Pancreas (tissue), 10 donors: ENCODE measurements around the gene TACR2. TPM values are rescaled to one million over a fixed set of nuclear protein-coding genes. Genes with fewer than 3 reads are reported as not detected.
A peak's percentile ranks its signal among the peaks of the same experiment; 100 is the strongest.

Experiments
- ATAC-seq, 4 donors: fragments of 200-7000 bp; cut with Tn5 transposase; one replicate each; pipeline versions ENCODE4 v1.8.0 to v1.9.1; 2020; ENCODE audit warnings: mild to moderate bottlenecking in 4 of 4, moderate library complexity in 4 of 4
- DNase-seq, 6 donors: peaks; one replicate each; pipeline ENCODE4 v3.0.0-alpha.2; 2020
- FAIRE-seq: peaks from 2 replicates; lab custom pipeline; 2012; peaks lifted over from hg19 to GRCh38; lab: Jason Lieb, UNC
- H3K27ac ChIP-seq, 4 donors: fragments of 200-600 bp; sonication (generic); 1 replicate in 3 of 4; 2 replicates in 1 of 4; pipeline versions ENCODE4 v1.5.0 to v1.8.0; 2020
- H3K27me3 ChIP-seq, 4 donors: fragments of 200-600 bp; one replicate each; pipeline ENCODE4 v1.8.0; 2021
- H3K36me3 ChIP-seq, 3 donors: fragments of 200-600 bp; sonication (generic) in 1 of 3; one replicate each; pipeline versions ENCODE4 v1.5.0 to v1.8.0; 2020 to 2021
- H3K4me1 ChIP-seq, 3 donors: fragments of 200-600 bp; one replicate each; pipeline ENCODE4 v1.8.0; 2021
- H3K4me3 ChIP-seq, 4 donors: fragments of 200-600 bp; sonication (generic) in 2 of 4; one replicate each; pipeline versions ENCODE4 v1.5.0 to v1.8.0; 2020 to 2021
- H3K9me3 ChIP-seq, 4 donors: fragments of 200-600 bp; one replicate each; pipeline ENCODE4 v1.8.0; 2021
- WGBS, 2 donors: extraction: QIAGEN DNeasy Blood & Tissue Kit; methylation state at CpG; one replicate each; pipeline ENCODE4 v1.1.7; 2013; 5-methylcytosine and 5-hydroxymethylcytosine counted together
- intact Hi-C, 3 donors: fragments of 100-400 bp; cut with DNase I; formaldehyde crosslinking; loops; one replicate each; pipeline versions ENCODE4 v1.11.1 to v1.14.2; 2022
- polyA plus RNA-seq, 2 donors: library from polyadenylated mRNA; stranded (reverse); fragments of 200-250 nt; gene quantifications; one replicate each; pipeline ENCODE4 v1.2.3, GENCODE V29; 2013
- total RNA-seq, 6 donors: library from RNA; stranded (reverse); fragmentation: NEBNext Ultra II Directional in 4 of 6; extraction: Animal tissue kit (Norgen Biotek cat#: 25700) in 4 of 6; gene quantifications; one replicate each; pipeline versions ENCODE4 v1.2.1 to v1.2.4, GENCODE V29; 2021 to 2023
- TF ChIP-seq, protein P1 (sequence below), 4 donors: fragments of 200-600 bp; sonication (generic) in 3 of 4; IDR thresholded peaks; one replicate each; pipeline versions ENCODE4 v1.5.0 to v1.8.0; 2021; ENCODE audit warnings: antibody characterized with exemption in 4 of 4
- donor health status: healthy with polysubstance abuse.
- donor health status: DM: no; HTN: no; CAD: no; lungs with moderate emphysema.
- donor health status: DM: no; HTN: no; CAD: no.
- donor health status: control.
- donor health status: control.
- donor health status: Bipolar disorder and iron deficiency.
- donor health status: DM: yes; HTN: yes; CAD: no.
- donor health status: DM: no; HTN: no; CAD: no.
- donor health status: DM: no; HTN: no; CAD: no.
- donor health status: DM: yes; HTN: yes; CAD: no.

Gene TACR2
- total and polyA plus RNA-seq, 8 donors, result 0.12 to 0.28 (median 0.15) TPM; not detected in 2

DNA sequence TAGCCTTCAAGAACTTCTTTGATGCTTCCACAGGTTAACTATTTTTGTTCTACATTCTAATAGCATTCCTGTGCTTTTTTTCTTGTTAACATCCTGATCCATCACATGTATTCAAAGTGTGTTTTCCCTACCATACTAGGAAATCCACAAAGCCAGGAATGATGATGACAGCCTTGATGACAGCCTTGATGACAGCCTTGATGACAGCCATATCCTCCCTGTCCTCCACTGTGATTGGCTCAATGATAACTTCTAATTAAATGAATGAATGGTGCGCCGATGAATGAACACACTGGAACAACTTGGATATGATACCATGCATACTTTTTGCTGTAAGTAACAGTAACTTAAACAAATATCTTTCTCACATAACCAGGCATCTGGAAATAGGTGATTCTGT lies 8.3 kb upstream of the TACR2 start:
- TF ChIP-seq, protein P1, sequence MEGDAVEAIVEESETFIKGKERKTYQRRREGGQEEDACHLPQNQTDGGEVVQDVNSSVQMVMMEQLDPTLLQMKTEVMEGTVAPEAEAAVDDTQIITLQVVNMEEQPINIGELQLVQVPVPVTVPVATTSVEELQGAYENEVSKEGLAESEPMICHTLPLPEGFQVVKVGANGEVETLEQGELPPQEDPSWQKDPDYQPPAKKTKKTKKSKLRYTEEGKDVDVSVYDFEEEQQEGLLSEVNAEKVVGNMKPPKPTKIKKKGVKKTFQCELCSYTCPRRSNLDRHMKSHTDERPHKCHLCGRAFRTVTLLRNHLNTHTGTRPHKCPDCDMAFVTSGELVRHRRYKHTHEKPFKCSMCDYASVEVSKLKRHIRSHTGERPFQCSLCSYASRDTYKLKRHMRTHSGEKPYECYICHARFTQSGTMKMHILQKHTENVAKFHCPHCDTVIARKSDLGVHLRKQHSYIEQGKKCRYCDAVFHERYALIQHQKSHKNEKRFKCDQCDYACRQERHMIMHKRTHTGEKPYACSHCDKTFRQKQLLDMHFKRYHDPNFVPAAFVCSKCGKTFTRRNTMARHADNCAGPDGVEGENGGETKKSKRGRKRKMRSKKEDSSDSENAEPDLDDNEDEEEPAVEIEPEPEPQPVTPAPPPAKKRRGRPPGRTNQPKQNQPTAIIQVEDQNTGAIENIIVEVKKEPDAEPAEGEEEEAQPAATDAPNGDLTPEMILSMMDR (IDR thresholded peaks at IDR 0.05), result no peak
- H3K36me3 ChIP-seq, result no peaks in the 10 kb centered on the region
- H3K9me3 ChIP-seq, result no peaks in the 10 kb centered on the region
- H3K4me3 ChIP-seq, result no peak overlapping the region
- WGBS, 2 donors, result 96 to 99% methylated on average over 2 of the region's 2 CpGs
- intact Hi-C loops, result loop anchor here in 2 of 3 donors (5.0 to 10.0 kb wide), 2 partner anchors 82 to 220 kb away; no protein-coding TSS in a partner anchor
- no peaks in the 10 kb centered on the region for H3K27me3 ChIP-seq
- ATAC-seq (no peak), FAIRE-seq (no peak), DNase-seq (no peak)
- peak overlapping the region in 2 of 4 donors; percentile 53 to 65 for H3K27ac ChIP-seq
- peaks cover 0 to 6% (median 4%) of the 10 kb centered on the region in 3 donors for H3K4me1 ChIP-seq

- Histone ChIP-seq H3K27ac (no peak overlapping the region), H3K4me1 (peaks cover 0 to 6% (median 4%) of the 10 kb centered on the region in 3 donors), H3K4me3 (no peak overlapping the region), H3K27me3 (no peaks in the 10 kb centered on the region), H3K9me3 (no peaks in the 10 kb centered on the region), H3K36me3 (no peaks in the 10 kb centered on the region)
- 68 to 81% methylated on average over 4 of the region's 4 CpGs for whole genome bisulfite sequencing, 2 donors
- DNase-seq (peak in 1 of 6 donors; percentile 21), ATAC-seq (no peak), FAIRE-seq (no peak)
- intact Hi-C loops, result loop anchor here in 1 of 3 donors (10.0 kb wide), 1 partner anchor 222 kb away; no protein-coding TSS in a partner anchor
- TF ChIP-seq, protein P1 (IDR thresholded peaks at IDR 0.05), result no peak
These were observed 6.0 kb upstream of the TACR2 start for GRCh38 chr10:69422676-69423075.

- Histone ChIP-seq H3K36me3 (no peaks in the 10 kb centered on the region), H3K27ac (no peak overlapping the region), H3K9me3 (no peaks in the 10 kb centered on the region), H3K4me3 (no peak overlapping the region), H3K27me3 (no peaks in the 10 kb centered on the region), H3K4me1 (peaks cover 0 to 6% (median 4%) of the 10 kb centered on the region in 3 donors)
- ATAC-seq (peak in 1 of 4 donors; percentile 8), DNase-seq (no peak), FAIRE-seq (no peak)
- intact Hi-C loops, result loop anchor here in 1 of 3 donors (10.0 kb wide), 1 partner anchor 223 kb away; no protein-coding TSS in a partner anchor
- TF ChIP-seq, protein P1 (IDR thresholded peaks at IDR 0.05), result no peak
- 62 to 70% methylated on average over 13 of the region's 13 CpGs for WGBS, 2 donors
These were observed 5.0 kb upstream of the TACR2 start for GRCh38 chr10:69421611-69422308.

DNA sequence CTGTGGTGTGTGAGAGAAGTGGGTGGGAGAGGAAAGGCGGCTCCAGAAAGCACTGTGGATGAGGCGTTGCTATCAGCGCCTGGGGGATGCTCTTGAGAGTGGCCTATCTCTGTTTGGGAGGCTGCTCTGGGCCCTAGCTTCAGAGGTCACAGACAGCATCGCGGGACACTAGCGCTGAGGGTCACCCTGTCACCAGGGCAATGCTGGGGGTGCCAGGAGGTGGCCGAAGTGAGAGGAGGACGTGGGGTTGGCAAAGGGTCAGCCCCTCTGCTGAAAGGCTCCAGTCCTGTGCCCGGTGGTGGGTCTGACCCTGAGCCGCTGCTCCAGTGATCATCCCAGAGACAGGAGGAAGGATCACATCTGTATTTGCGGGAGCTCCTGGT lies 3.0 kb upstream of the TACR2 start:
- H3K36me3 ChIP-seq, result no peaks in the 10 kb centered on the region
- ATAC-seq (no peak), FAIRE-seq (no peak), DNase-seq (no peak)
- H3K4me3 ChIP-seq, result no peak overlapping the region
- no peaks in the 10 kb centered on the region for H3K27me3 ChIP-seq
- intact Hi-C loops, result loop anchor here (5.0 to 10.0 kb wide), 3 partner anchors 213 to 225 kb away; partner anchors contain the start of gene FAM241B (in 2 of the 3)
- WGBS, 2 donors, result 66 to 82% methylated on average over 11 of the region's 11 CpGs
- H3K27ac ChIP-seq, result no peak overlapping the region
- peaks cover 0 to 4% (median 0%) of the 10 kb centered on the region in 3 donors for H3K4me1 ChIP-seq
- TF ChIP-seq, protein P1 (IDR thresholded peaks at IDR 0.05), result no peak
- H3K9me3 ChIP-seq, result no peaks in the 10 kb centered on the region
